Left ventricle myocardium inferior (tissue), 1 donor: ENCODE results near the gene CDH12. TPM values are rescaled to one million over a fixed set of nuclear protein-coding genes. Genes with fewer than 3 reads are reported as not detected.

Source experiments
- DNase-seq: peaks from one replicate; pipeline ENCODE4 v3.0.0-alpha.2; 2020
- H3K27ac ChIP-seq: fragments of 200-600 bp; replicated peaks from 2 replicates; pipeline ENCODE4 v1.8.0; 2021
- H3K27me3 ChIP-seq: fragments of 200-600 bp; 2 replicates; pipeline ENCODE4 v1.8.0; 2021; ENCODE audit warnings: low read depth
- H3K36me3 ChIP-seq: fragments of 200-600 bp; 2 replicates; pipeline ENCODE4 v1.8.0; 2021
- H3K4me1 ChIP-seq: fragments of 200-600 bp; 2 replicates; pipeline ENCODE4 v1.8.0; 2021
- H3K4me3 ChIP-seq: fragments of 200-600 bp; 2 replicates; pipeline ENCODE4 v1.8.0; 2021; ENCODE audit warnings: mild to moderate bottlenecking, moderate library complexity
- H3K9me3 ChIP-seq: fragments of 200-600 bp; replicated peaks from 2 replicates; pipeline ENCODE4 v1.8.0; 2021
- intact Hi-C: fragments of 100-400 bp; cut with micrococcal nuclease; formaldehyde crosslinking; loops from one replicate; pipeline ENCODE4 v1.11.0; 2022
- total RNA-seq: library from RNA; stranded (reverse); fragmentation: NEBNext Ultra II Directional; extraction: Animal tissue kit (Norgen Biotek cat#: 25700); gene quantifications from one replicate; pipeline ENCODE4 v1.2.1, GENCODE V29; 2021
- TF ChIP-seq, protein P1 (sequence below): fragments of 200-600 bp; IDR thresholded peaks from 2 replicates; pipeline ENCODE4 v1.8.0; 2021; ENCODE audit warnings: antibody characterized with exemption, mild to moderate bottlenecking, borderline replicate concordance
- donor health status: DM: no; HTN: yes; CAD: no; lungs with severe emphysema.

Gene CDH12
- total RNA-seq, 1 donor from 2014 or later, result not detected

DNA sequence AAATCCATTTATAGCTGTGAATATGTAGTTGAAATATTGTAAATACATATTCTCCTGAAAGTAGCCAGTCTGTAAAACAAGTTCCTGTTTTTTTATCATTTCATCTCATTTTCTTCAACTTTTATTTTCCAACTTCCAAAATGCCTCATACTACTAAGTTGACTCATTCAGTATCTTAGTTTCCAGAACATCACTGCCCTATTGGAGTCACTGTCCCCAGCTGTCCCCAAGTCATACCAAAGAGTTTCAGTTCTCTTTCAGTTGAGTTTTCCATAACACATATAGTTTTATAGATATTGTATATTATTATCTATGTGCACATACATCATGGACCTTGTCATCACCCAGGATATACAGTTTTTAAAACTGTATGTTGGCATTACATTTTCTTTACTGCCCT is 261.7 kb downstream of the CDH12 start:
- H3K4me1 ChIP-seq, result no peaks in the 10 kb centered on the region
- no peak for DNase-seq
- H3K36me3 ChIP-seq, result no peaks in the 10 kb centered on the region
- TF ChIP-seq, protein P1, sequence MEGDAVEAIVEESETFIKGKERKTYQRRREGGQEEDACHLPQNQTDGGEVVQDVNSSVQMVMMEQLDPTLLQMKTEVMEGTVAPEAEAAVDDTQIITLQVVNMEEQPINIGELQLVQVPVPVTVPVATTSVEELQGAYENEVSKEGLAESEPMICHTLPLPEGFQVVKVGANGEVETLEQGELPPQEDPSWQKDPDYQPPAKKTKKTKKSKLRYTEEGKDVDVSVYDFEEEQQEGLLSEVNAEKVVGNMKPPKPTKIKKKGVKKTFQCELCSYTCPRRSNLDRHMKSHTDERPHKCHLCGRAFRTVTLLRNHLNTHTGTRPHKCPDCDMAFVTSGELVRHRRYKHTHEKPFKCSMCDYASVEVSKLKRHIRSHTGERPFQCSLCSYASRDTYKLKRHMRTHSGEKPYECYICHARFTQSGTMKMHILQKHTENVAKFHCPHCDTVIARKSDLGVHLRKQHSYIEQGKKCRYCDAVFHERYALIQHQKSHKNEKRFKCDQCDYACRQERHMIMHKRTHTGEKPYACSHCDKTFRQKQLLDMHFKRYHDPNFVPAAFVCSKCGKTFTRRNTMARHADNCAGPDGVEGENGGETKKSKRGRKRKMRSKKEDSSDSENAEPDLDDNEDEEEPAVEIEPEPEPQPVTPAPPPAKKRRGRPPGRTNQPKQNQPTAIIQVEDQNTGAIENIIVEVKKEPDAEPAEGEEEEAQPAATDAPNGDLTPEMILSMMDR, result no peak
- H3K4me3 ChIP-seq, result no peak overlapping the region
- no peak overlapping the region for H3K27ac ChIP-seq
- intact Hi-C loops, result no loop called here
- H3K27me3 ChIP-seq, result no peaks in the 10 kb centered on the region
- peaks cover 4% of the 10 kb centered on the region for H3K9me3 ChIP-seq

- Histone ChIP-seq H3K36me3 (no peaks in the 10 kb centered on the region), H3K4me3 (no peak overlapping the region), H3K9me3 (peaks cover 4% of the 10 kb centered on the region), H3K4me1 (no peaks in the 10 kb centered on the region), H3K27me3 (no peaks in the 10 kb centered on the region), H3K27ac (no peak overlapping the region)
- no peak for DNase-seq
- intact Hi-C loops, result no loop called here
- TF ChIP-seq, protein P1, result no peak
These were observed 262.4 kb downstream of the CDH12 start for GRCh38 chr5:22590677-22591268.

DNA sequence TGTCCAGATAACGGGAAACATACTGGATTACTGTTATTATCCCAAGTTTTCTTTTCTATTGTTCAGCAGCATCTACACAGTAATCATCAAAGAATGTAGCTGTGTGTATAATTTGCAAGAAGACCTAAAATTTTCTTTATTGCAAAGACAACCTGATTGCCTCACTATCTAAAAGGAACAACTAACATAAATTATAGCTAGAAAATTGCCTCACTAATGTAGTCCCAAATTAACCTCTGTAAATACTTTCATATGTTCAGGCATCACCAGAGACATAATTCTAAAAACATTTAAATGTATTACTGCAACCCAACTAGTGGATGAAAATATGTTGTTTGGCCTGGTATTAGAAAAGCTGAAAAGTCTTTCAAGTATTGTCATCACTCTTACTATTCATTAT is 275.4 kb downstream of the CDH12 start:
- Histone ChIP-seq H3K36me3 (no peaks in the 10 kb centered on the region), H3K9me3 (peaks cover 5% of the 10 kb centered on the region), H3K4me1 (no peaks in the 10 kb centered on the region), H3K27ac (no peak overlapping the region), H3K27me3 (no peaks in the 10 kb centered on the region), H3K4me3 (no peak overlapping the region)
- TF ChIP-seq, protein P1, result no peak
- intact Hi-C loops, result no loop called here
- no peak for DNase-seq

GRCh38 chr5:22577006-22577405 is 276.1 kb downstream of the CDH12 start:
- Histone ChIP-seq H3K27me3 (no peaks in the 10 kb centered on the region), H3K4me3 (no peak overlapping the region), H3K36me3 (no peaks in the 10 kb centered on the region), H3K4me1 (no peaks in the 10 kb centered on the region), H3K27ac (no peak overlapping the region), H3K9me3 (peaks cover 5% of the 10 kb centered on the region)
- TF ChIP-seq, protein P1, result no peak
- intact Hi-C loops, result no loop called here
- DNase-seq, result no peak

GRCh38 chr5:22572941-22573340 is 280.2 kb downstream of the CDH12 start:
- Histone ChIP-seq H3K4me1 (no peaks in the 10 kb centered on the region), H3K4me3 (no peak overlapping the region), H3K36me3 (no peaks in the 10 kb centered on the region), H3K27ac (no peak overlapping the region), H3K9me3 (peaks cover 19% of the 10 kb centered on the region), H3K27me3 (no peaks in the 10 kb centered on the region)
- DNase-seq, result no peak
- TF ChIP-seq, protein P1, result no peak
- intact Hi-C loops, result no loop called here
